GM13977 (cell line): ENCODE measurements around the gene TBL1XR1.

ENCODE experiments used
- DNase-seq: peaks from one replicate; pipeline ENCODE4 v3.0.0; 2012; ENCODE audit warnings: low spot score
- in situ Hi-C: fragments of 300-500 bp; cut with MboI; formaldehyde crosslinking; loops from one replicate; pipeline ENCODE4 v1.12.0; 2022; ENCODE audit warnings: low sequenced_read_pairs, low pct_unique_long_range_greater_than_20kb, mixed read lengths, inconsistent platforms; ENCODE audit not compliant: unreplicated experiment
- TF ChIP-seq, protein P1 (sequence below): IDR thresholded peaks from 2 replicates; pipeline ENCODE4 v1.5.1; 2012; ENCODE audit warnings: mild to moderate bottlenecking, control low read depth; ENCODE audit not compliant: insufficient read depth; ENCODE audit errors: extremely low read depth, missing control alignments

TBL1XR1 gene

DNA sequence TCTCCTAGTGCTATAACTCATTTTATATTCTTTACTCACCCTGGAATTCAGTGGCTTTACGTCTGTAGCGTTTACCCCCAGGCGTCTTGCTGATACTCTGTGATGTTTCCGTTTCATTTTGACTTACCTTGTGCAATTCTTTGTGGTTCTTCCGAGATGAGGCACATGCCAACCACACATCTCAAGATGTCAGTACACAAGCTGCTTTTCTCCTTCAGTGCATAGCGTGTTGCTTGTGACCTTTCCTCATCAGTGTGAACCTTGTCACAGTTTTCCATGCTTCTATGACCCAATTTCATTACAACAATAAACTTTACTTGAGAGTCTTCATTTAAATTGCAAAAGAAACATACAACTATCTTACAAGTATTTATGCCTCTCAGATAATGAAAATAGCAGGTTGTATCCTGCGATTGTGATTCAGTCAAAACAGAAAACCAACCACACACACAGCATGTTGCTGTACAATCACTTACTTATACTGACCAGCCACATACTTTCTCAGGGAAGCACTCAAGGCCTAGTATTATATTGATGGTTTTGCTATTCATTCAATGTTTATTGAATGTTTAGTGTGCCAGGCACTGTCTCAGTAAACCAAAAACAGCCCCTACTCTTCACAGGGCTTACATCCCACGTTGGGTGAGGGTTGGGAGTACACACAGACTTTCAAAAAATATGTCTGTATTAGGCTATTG, 4.6 kb upstream of the TBL1XR1 start:
- in situ Hi-C loops, result no loop called here
- DNase-seq, result peak; percentile 81
- TF ChIP-seq, protein P1, sequence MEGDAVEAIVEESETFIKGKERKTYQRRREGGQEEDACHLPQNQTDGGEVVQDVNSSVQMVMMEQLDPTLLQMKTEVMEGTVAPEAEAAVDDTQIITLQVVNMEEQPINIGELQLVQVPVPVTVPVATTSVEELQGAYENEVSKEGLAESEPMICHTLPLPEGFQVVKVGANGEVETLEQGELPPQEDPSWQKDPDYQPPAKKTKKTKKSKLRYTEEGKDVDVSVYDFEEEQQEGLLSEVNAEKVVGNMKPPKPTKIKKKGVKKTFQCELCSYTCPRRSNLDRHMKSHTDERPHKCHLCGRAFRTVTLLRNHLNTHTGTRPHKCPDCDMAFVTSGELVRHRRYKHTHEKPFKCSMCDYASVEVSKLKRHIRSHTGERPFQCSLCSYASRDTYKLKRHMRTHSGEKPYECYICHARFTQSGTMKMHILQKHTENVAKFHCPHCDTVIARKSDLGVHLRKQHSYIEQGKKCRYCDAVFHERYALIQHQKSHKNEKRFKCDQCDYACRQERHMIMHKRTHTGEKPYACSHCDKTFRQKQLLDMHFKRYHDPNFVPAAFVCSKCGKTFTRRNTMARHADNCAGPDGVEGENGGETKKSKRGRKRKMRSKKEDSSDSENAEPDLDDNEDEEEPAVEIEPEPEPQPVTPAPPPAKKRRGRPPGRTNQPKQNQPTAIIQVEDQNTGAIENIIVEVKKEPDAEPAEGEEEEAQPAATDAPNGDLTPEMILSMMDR, result no peak

GRCh38 chr3:177199206-177199760, 2.0 kb upstream of the TBL1XR1 start:
- DNase-seq, result no peak
- TF ChIP-seq, protein P1, result no peak
- in situ Hi-C loops, result no loop called here

- DNase-seq, result peak; percentile 87
- TF ChIP-seq, protein P1, result no peak
- in situ Hi-C loops, result no loop called here
Measured at GRCh38 chr3:177197727-177198460, 612 bp upstream of the TBL1XR1 start.

DNA sequence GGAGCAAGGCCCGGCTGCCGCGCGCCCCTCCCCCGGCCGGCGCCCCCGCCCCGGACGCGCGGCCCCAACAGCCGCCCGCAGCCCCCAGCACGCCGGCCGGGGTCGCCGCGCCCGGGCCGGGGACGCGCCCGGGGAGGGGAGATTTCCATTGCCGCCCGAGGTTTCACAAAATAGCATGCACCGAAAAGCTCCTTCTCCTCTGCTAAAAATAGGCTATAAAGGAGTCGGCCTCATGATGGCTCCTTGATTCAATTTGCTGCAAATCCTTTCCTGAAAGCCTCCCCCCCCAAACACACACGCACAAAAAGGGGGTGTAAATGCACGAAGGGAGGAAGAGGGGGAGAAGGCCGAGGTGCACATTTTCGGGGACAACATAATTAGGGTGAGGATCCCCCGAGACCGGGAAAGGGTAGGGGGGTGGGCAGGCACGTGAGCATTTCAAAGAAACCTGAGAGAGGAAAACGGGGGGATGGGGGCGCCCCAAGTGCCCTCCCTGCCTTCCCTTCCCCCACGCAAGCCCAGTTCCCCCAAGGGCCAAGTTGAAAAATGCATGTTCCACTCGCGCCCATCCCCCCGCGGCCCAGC, 734 bp downstream of the TBL1XR1 start:
- peak; percentile 72 for DNase-seq
- in situ Hi-C loops, result no loop called here
- TF ChIP-seq, protein P1, result no peak

DNA sequence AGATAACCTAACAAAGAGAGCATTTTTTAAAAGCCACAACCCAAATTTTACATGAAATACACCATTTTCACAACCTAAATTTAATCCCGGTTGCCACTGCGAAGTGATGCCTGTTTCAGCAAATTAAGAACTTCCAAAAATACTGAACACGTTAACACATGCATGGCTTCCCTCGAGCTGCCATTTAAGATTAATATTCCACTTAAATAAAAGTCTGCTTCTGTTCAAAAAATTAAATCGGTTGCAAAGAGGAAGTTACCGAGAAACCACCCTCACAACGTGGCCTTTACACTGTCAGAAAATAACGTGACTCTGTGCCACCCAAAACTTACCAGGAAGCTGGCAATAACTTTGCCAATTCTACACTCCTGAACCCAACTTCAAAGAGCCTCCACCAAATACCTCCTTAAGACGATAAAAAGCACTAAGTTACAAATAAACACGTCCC, 1.2 kb downstream of the TBL1XR1 start:
- no peak for DNase-seq
- TF ChIP-seq, protein P1, result no peak
- in situ Hi-C loops, result no loop called here

- in situ Hi-C loops, result no loop called here
- no peak for DNase-seq
- TF ChIP-seq, protein P1, result no peak
Measured at GRCh38 chr3:177195242-177195991, 1.9 kb downstream of the TBL1XR1 start.
